Right ventricle myocardium superior (tissue), 1 donor: Measurements from ENCODE around the gene CHMP5. TPM values are rescaled to one million over a fixed set of nuclear protein-coding genes. Genes with fewer than 3 reads are reported as not detected.

Experiments
- ATAC-seq: fragments of 200-7000 bp; cut with Tn5 transposase; one replicate; pipeline ENCODE4 v1.9.1; 2020; ENCODE audit warnings: mild to moderate bottlenecking; ENCODE audit not compliant: poor library complexity
- DNase-seq: peaks from one replicate; pipeline ENCODE4 v3.0.0-alpha.2; 2020
- intact Hi-C: fragments of 100-400 bp; cut with DNase I; formaldehyde crosslinking; loops from one replicate; pipeline ENCODE4 v1.11.2; 2022
- total RNA-seq: library from RNA; stranded (reverse); fragmentation: NEBNext Ultra II Directional; extraction: Animal tissue kit (Norgen Biotek cat#: 25700); gene quantifications from one replicate; pipeline ENCODE4 v1.2.1, GENCODE V29; 2021
- donor health status: DM: no; HTN: yes; CAD: no; lungs with severe emphysema.

CHMP5 gene
- total RNA-seq, 1 donor from 2014 or later: 45.8 TPM

- DNase-seq (no peak), ATAC-seq (peak; percentile 58)
- intact Hi-C loops: no loop called here
Observed at GRCh38 chr9:33239921-33240320, 24.9 kb upstream of the CHMP5 start, which contains the start of gene SPINK4. Gene SPINK4, plus strand, starts transcription at chr9:33240167. Its CDS starts 42 bp downstream, at chr9:33240209.

GRCh38 chr9:33241298-33241697 is 23.6 kb upstream of the CHMP5 start:
- DNase-seq: no peak
- intact Hi-C loops: no loop called here

GRCh38 chr9:33242609-33243134 is 22.2 kb upstream of the CHMP5 start:
- intact Hi-C loops: no loop called here
- ATAC-seq: no peak
- DNase-seq: no peak

More at GRCh38 chr9:33241298-33241697, 23.6 kb upstream of the CHMP5 start:
- no peak for ATAC-seq

GRCh38 chr9:33244137-33244784 is 20.6 kb upstream of the CHMP5 start:
- no peak for DNase-seq
- intact Hi-C loops: no loop called here
- no peak for ATAC-seq

- DNase-seq (no peak), ATAC-seq (no peak)
- intact Hi-C loops: no loop called here
Observed at GRCh38 chr9:33245341-33245740, 19.5 kb upstream of the CHMP5 start.

- intact Hi-C loops: no loop called here
- DNase-seq (no peak), ATAC-seq (no peak)
Observed at GRCh38 chr9:33246269-33246860, 18.5 kb upstream of the CHMP5 start.

GRCh38 chr9:33248606-33249005 is 16.2 kb upstream of the CHMP5 start:
- no peak for ATAC-seq
- intact Hi-C loops: no loop called here
- no peak for DNase-seq

- DNase-seq: no peak
- intact Hi-C loops: no loop called here
- ATAC-seq: no peak
Observed at GRCh38 chr9:33249087-33249658, 15.7 kb upstream of the CHMP5 start.

GRCh38 chr9:33249983-33250382 is 14.9 kb upstream of the CHMP5 start:
- ATAC-seq (no peak), DNase-seq (no peak)
- intact Hi-C loops: no loop called here

- ATAC-seq (no peak), DNase-seq (no peak)
- intact Hi-C loops: no loop called here
Observed at GRCh38 chr9:33250458-33250995, 14.3 kb upstream of the CHMP5 start.

- intact Hi-C loops: no loop called here
- ATAC-seq (no peak), DNase-seq (no peak)
Observed at GRCh38 chr9:33254211-33254610, 10.6 kb upstream of the CHMP5 start.

GRCh38 chr9:33255014-33255413 is 9.8 kb upstream of the CHMP5 start:
- ATAC-seq (no peak), DNase-seq (no peak)
- intact Hi-C loops: no loop called here

- ATAC-seq (no peak), DNase-seq (no peak)
- intact Hi-C loops: no loop called here
Observed at GRCh38 chr9:33255471-33255870, 9.4 kb upstream of the CHMP5 start.

GRCh38 chr9:33256236-33256635 is 8.6 kb upstream of the CHMP5 start:
- ATAC-seq (no peak), DNase-seq (no peak)
- intact Hi-C loops: no loop called here

GRCh38 chr9:33257276-33257675 is 7.6 kb upstream of the CHMP5 start:
- DNase-seq (no peak), ATAC-seq (no peak)
- intact Hi-C loops: no loop called here

- intact Hi-C loops: no loop called here
- ATAC-seq: no peak
Observed at GRCh38 chr9:33260372-33260771, 4.5 kb upstream of the CHMP5 start.

GRCh38 chr9:33263131-33264002 is 1.5 kb upstream of the CHMP5 start:
- intact Hi-C loops: no loop called here
- DNase-seq: no peak
- peak; percentile 9 for ATAC-seq

More at GRCh38 chr9:33260372-33260771, 4.5 kb upstream of the CHMP5 start:
- no peak for DNase-seq

GRCh38 chr9:33264003-33264472 is 811 bp upstream of the CHMP5 start:
- intact Hi-C loops: no loop called here
- ATAC-seq: peak; percentile 32
- peak; percentile 75 for DNase-seq
